ENCODE results near the gene MAP6. TPM values are rescaled to one million over a fixed set of nuclear protein-coding genes. Genes with fewer than 3 reads are reported as not detected.

The MAP6 gene
- total RNA-seq, 1 experiment from 2014 or later, result 22.8 TPM

DNA sequence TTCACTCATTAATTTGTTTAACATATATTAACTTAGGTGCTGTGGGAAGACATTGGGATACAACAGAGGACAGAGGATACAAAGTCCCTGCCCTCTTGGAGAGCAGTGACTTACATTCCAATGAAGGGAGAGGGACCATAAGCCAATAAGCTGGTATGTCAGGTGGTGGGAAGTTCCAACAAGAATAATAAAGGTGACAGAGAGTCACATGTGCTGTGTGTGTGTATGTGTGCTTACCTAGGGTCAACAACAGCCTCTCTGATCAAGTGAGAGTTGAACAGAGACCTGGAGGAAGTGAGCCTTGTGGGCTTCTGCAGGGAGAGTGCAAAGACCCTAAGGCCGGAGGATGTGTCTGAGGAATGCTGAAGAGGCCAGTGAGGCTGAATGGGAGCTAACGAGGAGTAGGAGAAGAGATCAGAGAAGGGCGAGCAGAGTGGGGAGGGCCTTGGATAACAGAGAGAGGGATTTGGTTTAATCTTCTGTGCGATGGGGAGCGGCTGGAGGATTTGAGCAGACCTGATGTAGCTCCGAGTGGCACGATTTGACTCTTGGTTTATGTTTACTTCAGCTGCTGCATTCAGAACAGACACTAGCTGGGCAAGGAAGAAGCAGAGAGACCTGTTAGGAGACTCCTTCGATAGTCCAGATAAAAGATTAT is 35.3 kb downstream of the MAP6 start:
- Histone ChIP-seq H3K4me3 (ENCODE audit: low read depth, low read length) (no peak overlapping the region), H3K27me3 (replicated peaks; ENCODE audit: control insufficient read depth, insufficient read depth, low read length) (no peaks in the 10 kb centered on the region), H3K9me3 (no peaks in the 10 kb centered on the region), H3K36me3 (ENCODE audit: control insufficient read depth, insufficient read depth, low read length) (no peaks in the 10 kb centered on the region), H3K4me1 (peaks cover 65% of the 10 kb centered on the region)
- peaks cover 43% of the 10 kb centered on the region for H3K4me1 Mint-ChIP-seq (ENCODE audit: low read depth, unreplicated experiment)
- peak overlapping the region; percentile 50 for H3K4me3 Mint-ChIP-seq (ENCODE audit: unreplicated experiment)
- CTCF ChIA-PET, result interaction anchor here (0.6 to 1.6 kb wide), 9 partner anchors 9 to 201 kb away, joined by 3 to 10 read pairs (median 3); partner anchors contain the start of gene KLHL35
- H3K36me3 Mint-ChIP-seq (ENCODE audit: insufficient read depth, unreplicated experiment), result no peaks in the 10 kb centered on the region
- intact Hi-C loops (cut with micrococcal nuclease; ENCODE audit: unreplicated experiment), result loop anchor here (1.0 kb wide), 3 partner anchors 34 to 71 kb away; partner anchors contain the start of gene SERPINH1
- TF ChIP-seq, protein P1, sequence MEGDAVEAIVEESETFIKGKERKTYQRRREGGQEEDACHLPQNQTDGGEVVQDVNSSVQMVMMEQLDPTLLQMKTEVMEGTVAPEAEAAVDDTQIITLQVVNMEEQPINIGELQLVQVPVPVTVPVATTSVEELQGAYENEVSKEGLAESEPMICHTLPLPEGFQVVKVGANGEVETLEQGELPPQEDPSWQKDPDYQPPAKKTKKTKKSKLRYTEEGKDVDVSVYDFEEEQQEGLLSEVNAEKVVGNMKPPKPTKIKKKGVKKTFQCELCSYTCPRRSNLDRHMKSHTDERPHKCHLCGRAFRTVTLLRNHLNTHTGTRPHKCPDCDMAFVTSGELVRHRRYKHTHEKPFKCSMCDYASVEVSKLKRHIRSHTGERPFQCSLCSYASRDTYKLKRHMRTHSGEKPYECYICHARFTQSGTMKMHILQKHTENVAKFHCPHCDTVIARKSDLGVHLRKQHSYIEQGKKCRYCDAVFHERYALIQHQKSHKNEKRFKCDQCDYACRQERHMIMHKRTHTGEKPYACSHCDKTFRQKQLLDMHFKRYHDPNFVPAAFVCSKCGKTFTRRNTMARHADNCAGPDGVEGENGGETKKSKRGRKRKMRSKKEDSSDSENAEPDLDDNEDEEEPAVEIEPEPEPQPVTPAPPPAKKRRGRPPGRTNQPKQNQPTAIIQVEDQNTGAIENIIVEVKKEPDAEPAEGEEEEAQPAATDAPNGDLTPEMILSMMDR (IDR thresholded peaks at IDR 0.05; ENCODE audit: insufficient read depth in 1 of 2, low read depth in 1 of 2, low read length in 1 of 2, severe bottlenecking in 1 of 2, unreplicated experiment in 1 of 2), result no peak
- no peaks in the 10 kb centered on the region for H3K27me3 Mint-ChIP-seq (ENCODE audit: insufficient read depth, unreplicated experiment)
- peak; percentile 85 to 89 for DNase-seq
- H3K27ac Mint-ChIP-seq (ENCODE audit: unreplicated experiment), result peak overlapping the region; percentile 92
- POLR2A ChIA-PET, result interaction anchor here (1.1 kb wide), 1 partner anchor 17 kb away, joined by 3 read pairs; no protein-coding TSS in a partner anchor
- no peaks in the 10 kb centered on the region for H3K9me3 Mint-ChIP-seq (ENCODE audit: unreplicated experiment)
- BruUV-seq (replicated peaks), result no TSS peak

DNA sequence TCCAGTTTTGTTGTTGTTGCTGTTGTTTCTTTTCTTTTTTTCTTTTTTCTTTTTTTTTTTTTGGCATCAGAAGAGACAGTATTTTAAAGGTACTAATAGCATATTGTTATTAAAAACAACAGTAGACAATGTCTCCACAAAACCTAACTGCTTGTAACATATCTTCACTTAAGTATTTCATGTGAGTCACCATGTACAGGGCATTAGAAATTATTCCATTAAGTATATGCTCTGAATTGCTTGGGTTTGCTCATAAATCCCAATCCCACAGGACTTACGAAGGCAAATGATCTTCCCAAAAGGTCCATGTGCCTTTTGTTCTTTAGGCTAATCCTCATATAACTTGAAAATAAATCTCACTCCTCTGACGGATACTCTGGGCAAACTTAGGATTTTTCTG is 35.9 kb downstream of the MAP6 start:
- Histone ChIP-seq H3K4me3 (ENCODE audit: low read depth, low read length) (no peak overlapping the region), H3K27me3 (replicated peaks; ENCODE audit: control insufficient read depth, insufficient read depth, low read length) (no peaks in the 10 kb centered on the region), H3K4me1 (peaks cover 65% of the 10 kb centered on the region), H3K36me3 (ENCODE audit: control insufficient read depth, insufficient read depth, low read length) (no peaks in the 10 kb centered on the region), H3K9me3 (no peaks in the 10 kb centered on the region)
- BruUV-seq (replicated peaks), result TSS peak; percentile 82
- Mint-ChIP-seq H3K36me3 (ENCODE audit: insufficient read depth, unreplicated experiment) (no peaks in the 10 kb centered on the region), H3K4me1 (ENCODE audit: low read depth, unreplicated experiment) (peaks cover 44% of the 10 kb centered on the region), H3K27me3 (ENCODE audit: insufficient read depth, unreplicated experiment) (no peaks in the 10 kb centered on the region), H3K27ac (ENCODE audit: unreplicated experiment) (peak overlapping the region; percentile 92), H3K9me3 (ENCODE audit: unreplicated experiment) (no peaks in the 10 kb centered on the region), H3K4me3 (ENCODE audit: unreplicated experiment) (no peak overlapping the region)
- ChIA-PET POLR2A (interaction anchor here (0.6 to 0.7 kb wide), 2 partner anchors 10 to 70 kb away, joined by 3 to 6 read pairs; no protein-coding TSS in a partner anchor), CTCF (interaction anchor here (0.6 to 1.6 kb wide), 8 partner anchors 17 to 81 kb away, joined by 3 to 10 read pairs (median 3); no protein-coding TSS in a partner anchor)
- TF ChIP-seq, protein P1 (IDR thresholded peaks at IDR 0.05; ENCODE audit: insufficient read depth in 1 of 2, low read depth in 1 of 2, low read length in 1 of 2, severe bottlenecking in 1 of 2, unreplicated experiment in 1 of 2), result no peak
- no peak for DNase-seq
- intact Hi-C loops (cut with micrococcal nuclease; ENCODE audit: unreplicated experiment), result loop anchor here (1.0 kb wide), 3 partner anchors 34 to 71 kb away; partner anchors contain the start of gene SERPINH1

DNA sequence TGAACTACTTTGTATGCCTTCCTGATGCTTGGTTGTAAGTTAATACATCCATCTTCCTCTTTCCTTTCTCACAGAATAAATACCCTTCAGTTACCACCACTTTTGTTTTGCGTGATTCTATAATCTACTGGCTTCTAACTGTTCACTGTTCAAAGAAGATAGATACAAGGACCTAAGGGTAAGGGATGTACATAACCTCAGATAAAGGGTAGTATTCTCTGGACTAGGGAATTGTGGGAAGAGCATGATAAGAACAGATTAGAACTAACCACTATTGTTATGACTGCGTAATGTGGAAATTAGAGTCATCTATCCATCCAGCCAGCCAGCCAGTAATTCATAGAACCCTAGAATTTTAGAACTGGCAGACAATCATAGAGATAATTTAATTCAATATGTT is 36.4 kb downstream of the MAP6 start:
- H3K27ac Mint-ChIP-seq (ENCODE audit: unreplicated experiment), result peak overlapping the region; percentile 92
- no peak overlapping the region for H3K4me3 Mint-ChIP-seq (ENCODE audit: unreplicated experiment)
- DNase-seq, result no peak
- Histone ChIP-seq H3K4me3 (ENCODE audit: low read depth, low read length) (no peak overlapping the region), H3K9me3 (no peaks in the 10 kb centered on the region), H3K36me3 (ENCODE audit: control insufficient read depth, insufficient read depth, low read length) (no peaks in the 10 kb centered on the region), H3K27me3 (replicated peaks; ENCODE audit: control insufficient read depth, insufficient read depth, low read length) (no peaks in the 10 kb centered on the region), H3K4me1 (peaks cover 65% of the 10 kb centered on the region)
- peaks cover 49% of the 10 kb centered on the region for H3K4me1 Mint-ChIP-seq (ENCODE audit: low read depth, unreplicated experiment)
- ChIA-PET CTCF (interaction anchor here (0.7 to 1.6 kb wide), 3 partner anchors 35 to 81 kb away, joined by 3 to 4 read pairs (median 4); no protein-coding TSS in a partner anchor), POLR2A (interaction anchor here (0.6 to 1.9 kb wide), 3 partner anchors 10 to 70 kb away, joined by 3 to 6 read pairs (median 6); no protein-coding TSS in a partner anchor)
- H3K27me3 Mint-ChIP-seq (ENCODE audit: insufficient read depth, unreplicated experiment), result no peaks in the 10 kb centered on the region
- TF ChIP-seq, protein P1 (IDR thresholded peaks at IDR 0.05; ENCODE audit: insufficient read depth in 1 of 2, low read depth in 1 of 2, low read length in 1 of 2, severe bottlenecking in 1 of 2, unreplicated experiment in 1 of 2), result no peak
- H3K36me3 Mint-ChIP-seq (ENCODE audit: insufficient read depth, unreplicated experiment), result no peaks in the 10 kb centered on the region
- intact Hi-C loops (cut with micrococcal nuclease; ENCODE audit: unreplicated experiment), result no loop called here
- no peaks in the 10 kb centered on the region for H3K9me3 Mint-ChIP-seq (ENCODE audit: unreplicated experiment)
- BruUV-seq (replicated peaks), result no TSS peak

Data from Caco-2 (cell line).